ENCODE data around the gene PRF1.

PRF1 gene

GRCh38 chr10:70565556-70566514 is 36.7 kb downstream of the PRF1 start:
- no peak overlapping the region for H3K4me3 ChIP-seq (ENCODE audit: control insufficient read depth in 1 of 7, extremely low read depth in 1 of 7, insufficient read depth in 4 of 7, low read depth in 2 of 7, low read length in 6 of 7)
- H3K27ac ChIP-seq (ENCODE audit: insufficient read depth in 1 of 2, low read depth in 1 of 2, low read length in 2 of 2, poor library complexity in 1 of 2, severe bottlenecking in 2 of 2), result no peak overlapping the region
- H3K4me1 ChIP-seq (ENCODE audit: control extremely low read depth in 1 of 4, control insufficient read depth in 4 of 4, insufficient read depth in 4 of 4, low read length in 3 of 4), result peaks cover 0 to 87% (median 29%) of the 10 kb centered on the region in 4 experiments
- CTCF ChIA-PET, result interaction anchor here (0.6 to 1.6 kb wide), 9 partner anchors 9 to 314 kb away, joined by 3 to 4 read pairs (median 3); no protein-coding TSS in a partner anchor
- POLR2A ChIA-PET, result no interaction called here
- H3K27me3 ChIP-seq (replicated peaks in 2 of 5; ENCODE audit: control insufficient read depth in 4 of 5, insufficient read depth in 5 of 5, low read length in 4 of 5), result no peaks in the 10 kb centered on the region
- 87% methylated on average over 7 of the region's 18 CpGs for WGBS (ENCODE audit: insufficient coverage)
- H3K36me3 ChIP-seq (ENCODE audit: control insufficient read depth in 4 of 4, insufficient read depth in 4 of 4, low read length in 3 of 4), result peaks cover 0 to 3% (median 0%) of the 10 kb centered on the region in 4 experiments
- DNase-seq, result peak in 2 of 3 donors; percentile 51 to 58
- H3K9me3 ChIP-seq (ENCODE audit: control extremely low read depth in 1 of 5, control insufficient read depth in 4 of 5, insufficient read depth in 2 of 5, low read depth in 1 of 5, low read length in 4 of 5), result no peaks in the 10 kb centered on the region

DNA sequence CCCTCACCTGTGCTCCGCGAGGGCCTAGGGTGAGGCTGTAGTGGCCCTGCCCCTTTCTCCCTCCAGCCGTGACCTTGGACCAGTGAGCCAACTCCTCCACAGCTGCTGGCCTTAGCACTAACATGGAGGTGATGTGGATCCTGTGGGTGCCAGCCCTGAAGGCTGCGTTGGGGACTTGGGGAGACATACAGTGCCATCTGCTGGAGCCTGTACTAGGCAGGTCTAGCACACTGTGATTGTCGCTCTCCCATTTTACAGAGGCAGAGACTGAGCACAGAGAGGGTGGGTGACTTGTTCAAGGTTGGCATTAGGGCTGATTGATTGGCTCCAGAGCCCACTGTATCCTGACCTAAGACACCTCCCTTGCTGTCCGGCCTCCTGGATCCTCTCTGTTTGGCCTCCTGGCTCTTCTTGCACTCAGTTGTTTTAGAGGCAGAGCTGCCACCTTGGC is 37.6 kb downstream of the PRF1 start:
- 96% methylated on average over 5 of the region's 6 CpGs for WGBS (ENCODE audit: insufficient coverage)
- H3K4me3 ChIP-seq (ENCODE audit: control insufficient read depth in 1 of 7, extremely low read depth in 1 of 7, insufficient read depth in 4 of 7, low read depth in 2 of 7, low read length in 6 of 7), result peak overlapping the region in 1 of 7 experiments; percentile 0
- H3K27ac ChIP-seq (ENCODE audit: insufficient read depth in 1 of 2, low read depth in 1 of 2, low read length in 2 of 2, poor library complexity in 1 of 2, severe bottlenecking in 2 of 2), result no peak overlapping the region
- H3K36me3 ChIP-seq (ENCODE audit: control insufficient read depth in 4 of 4, insufficient read depth in 4 of 4, low read length in 3 of 4), result peaks cover 0 to 3% (median 0%) of the 10 kb centered on the region in 4 experiments
- POLR2A ChIA-PET, result no interaction called here
- DNase-seq, result no peak
- CTCF ChIA-PET, result interaction anchor here (0.6 to 1.6 kb wide), 5 partner anchors 9 to 167 kb away, joined by 3 to 4 read pairs (median 3); no protein-coding TSS in a partner anchor
- no peaks in the 10 kb centered on the region for H3K27me3 ChIP-seq (replicated peaks in 2 of 5; ENCODE audit: control insufficient read depth in 4 of 5, insufficient read depth in 5 of 5, low read length in 4 of 5)
- H3K9me3 ChIP-seq (ENCODE audit: control extremely low read depth in 1 of 5, control insufficient read depth in 4 of 5, insufficient read depth in 2 of 5, low read depth in 1 of 5, low read length in 4 of 5), result no peaks in the 10 kb centered on the region
- peaks cover 0 to 87% (median 27%) of the 10 kb centered on the region in 4 experiments for H3K4me1 ChIP-seq (ENCODE audit: control extremely low read depth in 1 of 4, control insufficient read depth in 4 of 4, insufficient read depth in 4 of 4, low read length in 3 of 4)

- WGBS (ENCODE audit: insufficient coverage), result 99% methylated on average over 14 of the region's 21 CpGs
- no peaks in the 10 kb centered on the region for H3K9me3 ChIP-seq (ENCODE audit: control extremely low read depth in 1 of 5, control insufficient read depth in 4 of 5, insufficient read depth in 2 of 5, low read depth in 1 of 5, low read length in 4 of 5)
- peaks cover 0 to 86% (median 24%) of the 10 kb centered on the region in 4 experiments for H3K4me1 ChIP-seq (ENCODE audit: control extremely low read depth in 1 of 4, control insufficient read depth in 4 of 4, insufficient read depth in 4 of 4, low read length in 3 of 4)
- no peaks in the 10 kb centered on the region for H3K27me3 ChIP-seq (replicated peaks in 2 of 5; ENCODE audit: control insufficient read depth in 4 of 5, insufficient read depth in 5 of 5, low read length in 4 of 5)
- peaks cover 0 to 3% (median 0%) of the 10 kb centered on the region in 4 experiments for H3K36me3 ChIP-seq (ENCODE audit: control insufficient read depth in 4 of 4, insufficient read depth in 4 of 4, low read length in 3 of 4)
- H3K27ac ChIP-seq (ENCODE audit: insufficient read depth in 1 of 2, low read depth in 1 of 2, low read length in 2 of 2, poor library complexity in 1 of 2, severe bottlenecking in 2 of 2), result no peak overlapping the region
- ChIA-PET POLR2A (no interaction called here), CTCF (interaction anchor here (1.4 kb wide), 1 partner anchor 14 kb away, joined by 3 read pairs; no protein-coding TSS in a partner anchor)
- no peak overlapping the region for H3K4me3 ChIP-seq (ENCODE audit: control insufficient read depth in 1 of 7, extremely low read depth in 1 of 7, insufficient read depth in 4 of 7, low read depth in 2 of 7, low read length in 6 of 7)
- no peak for DNase-seq
Observed at GRCh38 chr10:70564113-70564725, 38.3 kb downstream of the PRF1 start.

DNA sequence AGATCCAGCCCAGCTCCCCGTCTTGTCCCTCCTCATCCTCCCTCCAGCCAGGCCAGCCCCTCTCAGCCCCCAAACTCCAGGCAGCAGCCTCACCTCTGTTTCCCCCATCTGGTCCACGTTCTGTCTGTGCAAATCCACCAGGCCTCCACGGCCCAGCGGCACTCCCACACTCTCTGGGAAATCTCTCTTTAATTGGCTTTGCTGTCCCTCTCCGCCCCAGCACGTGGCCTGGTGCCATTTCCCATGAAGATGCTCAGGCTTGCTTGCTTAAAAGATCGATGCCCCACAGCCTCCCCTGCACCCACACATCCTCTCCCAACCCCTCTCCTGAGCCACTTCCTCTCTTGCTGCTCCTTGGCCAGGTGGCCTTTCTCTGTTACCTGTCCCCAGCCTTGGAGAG is 39.3 kb downstream of the PRF1 start:
- Histone ChIP-seq H3K4me3 (ENCODE audit: control insufficient read depth in 1 of 7, extremely low read depth in 1 of 7, insufficient read depth in 4 of 7, low read depth in 2 of 7, low read length in 6 of 7) (no peak overlapping the region), H3K27me3 (replicated peaks in 2 of 5; ENCODE audit: control insufficient read depth in 4 of 5, insufficient read depth in 5 of 5, low read length in 4 of 5) (no peaks in the 10 kb centered on the region), H3K9me3 (ENCODE audit: control extremely low read depth in 1 of 5, control insufficient read depth in 4 of 5, insufficient read depth in 2 of 5, low read depth in 1 of 5, low read length in 4 of 5) (no peaks in the 10 kb centered on the region), H3K27ac (ENCODE audit: insufficient read depth in 1 of 2, low read depth in 1 of 2, low read length in 2 of 2, poor library complexity in 1 of 2, severe bottlenecking in 2 of 2) (no peak overlapping the region), H3K4me1 (ENCODE audit: control extremely low read depth in 1 of 4, control insufficient read depth in 4 of 4, insufficient read depth in 4 of 4, low read length in 3 of 4) (peaks cover 0 to 86% (median 24%) of the 10 kb centered on the region in 4 experiments), H3K36me3 (ENCODE audit: control insufficient read depth in 4 of 4, insufficient read depth in 4 of 4, low read length in 3 of 4) (peaks cover 0 to 3% (median 0%) of the 10 kb centered on the region in 4 experiments)
- POLR2A ChIA-PET, result no interaction called here
- 97% methylated on average over 5 of the region's 7 CpGs for WGBS (ENCODE audit: insufficient coverage)
- no peak for DNase-seq
- CTCF ChIA-PET, result interaction anchor here (1.4 to 5.3 kb wide), 2 partner anchors 12 to 15 kb away, joined by 3 to 31 read pairs; no protein-coding TSS in a partner anchor

- CTCF ChIA-PET, result interaction anchor here (0.6 to 5.3 kb wide), 10 partner anchors 9 to 319 kb away, joined by 3 to 69 read pairs (median 6); no protein-coding TSS in a partner anchor
- POLR2A ChIA-PET, result no interaction called here
- no peaks in the 10 kb centered on the region for H3K27me3 ChIP-seq (replicated peaks in 2 of 5; ENCODE audit: control insufficient read depth in 4 of 5, insufficient read depth in 5 of 5, low read length in 4 of 5)
- H3K4me3 ChIP-seq (ENCODE audit: control insufficient read depth in 1 of 7, extremely low read depth in 1 of 7, insufficient read depth in 4 of 7, low read depth in 2 of 7, low read length in 6 of 7), result no peak overlapping the region
- peaks cover 0 to 79% (median 24%) of the 10 kb centered on the region in 4 experiments for H3K4me1 ChIP-seq (ENCODE audit: control extremely low read depth in 1 of 4, control insufficient read depth in 4 of 4, insufficient read depth in 4 of 4, low read length in 3 of 4)
- H3K27ac ChIP-seq (ENCODE audit: insufficient read depth in 1 of 2, low read depth in 1 of 2, low read length in 2 of 2, poor library complexity in 1 of 2, severe bottlenecking in 2 of 2), result no peak overlapping the region
- 92% methylated on average over 13 of the region's 15 CpGs for WGBS (ENCODE audit: insufficient coverage)
- no peaks in the 10 kb centered on the region for H3K9me3 ChIP-seq (ENCODE audit: control extremely low read depth in 1 of 5, control insufficient read depth in 4 of 5, insufficient read depth in 2 of 5, low read depth in 1 of 5, low read length in 4 of 5)
- H3K36me3 ChIP-seq (ENCODE audit: control insufficient read depth in 4 of 4, insufficient read depth in 4 of 4, low read length in 3 of 4), result peaks cover 0 to 3% (median 0%) of the 10 kb centered on the region in 4 experiments
- no peak for DNase-seq
Observed at GRCh38 chr10:70562036-70562755, 40.3 kb downstream of the PRF1 start.

- no peak for DNase-seq
- CTCF ChIA-PET, result interaction anchor here (0.6 to 5.3 kb wide), 15 partner anchors 9 to 335 kb away, joined by 3 to 69 read pairs (median 6); no protein-coding TSS in a partner anchor
- Histone ChIP-seq H3K4me1 (ENCODE audit: control extremely low read depth in 1 of 4, control insufficient read depth in 4 of 4, insufficient read depth in 4 of 4, low read length in 3 of 4) (peaks cover 0 to 73% (median 24%) of the 10 kb centered on the region in 4 experiments), H3K36me3 (ENCODE audit: control insufficient read depth in 4 of 4, insufficient read depth in 4 of 4, low read length in 3 of 4) (peaks cover 0 to 3% (median 0%) of the 10 kb centered on the region in 4 experiments), H3K27ac (ENCODE audit: insufficient read depth in 1 of 2, low read depth in 1 of 2, low read length in 2 of 2, poor library complexity in 1 of 2, severe bottlenecking in 2 of 2) (no peak overlapping the region), H3K9me3 (ENCODE audit: control extremely low read depth in 1 of 5, control insufficient read depth in 4 of 5, insufficient read depth in 2 of 5, low read depth in 1 of 5, low read length in 4 of 5) (no peaks in the 10 kb centered on the region), H3K4me3 (ENCODE audit: control insufficient read depth in 1 of 7, extremely low read depth in 1 of 7, insufficient read depth in 4 of 7, low read depth in 2 of 7, low read length in 6 of 7) (no peak overlapping the region), H3K27me3 (replicated peaks in 2 of 5; ENCODE audit: control insufficient read depth in 4 of 5, insufficient read depth in 5 of 5, low read length in 4 of 5) (no peaks in the 10 kb centered on the region)
- WGBS (ENCODE audit: insufficient coverage), result 97% methylated on average over 4 of the region's 6 CpGs
- POLR2A ChIA-PET, result no interaction called here
Observed at GRCh38 chr10:70561558-70561957, 41.0 kb downstream of the PRF1 start.

Measured in common myeloid progenitor, CD34-positive (primary cell).